Embryonic facial prominence (tissue), 1 donor: ENCODE measurements around the gene SEPTIN1.

Experiments
- DNase-seq: peaks from one replicate; pipeline ENCODE4 v3.0.0-alpha.2; 2016; ENCODE audit errors: extremely low spot score

The SEPTIN1 gene

GRCh38 chr16:30377050-30377811 lies 5.1 kb downstream of the SEPTIN1 start:
- DNase-seq, result no peak

- no peak for DNase-seq
Measured at GRCh38 chr16:30376461-30376902, 5.9 kb downstream of the SEPTIN1 start.

DNA sequence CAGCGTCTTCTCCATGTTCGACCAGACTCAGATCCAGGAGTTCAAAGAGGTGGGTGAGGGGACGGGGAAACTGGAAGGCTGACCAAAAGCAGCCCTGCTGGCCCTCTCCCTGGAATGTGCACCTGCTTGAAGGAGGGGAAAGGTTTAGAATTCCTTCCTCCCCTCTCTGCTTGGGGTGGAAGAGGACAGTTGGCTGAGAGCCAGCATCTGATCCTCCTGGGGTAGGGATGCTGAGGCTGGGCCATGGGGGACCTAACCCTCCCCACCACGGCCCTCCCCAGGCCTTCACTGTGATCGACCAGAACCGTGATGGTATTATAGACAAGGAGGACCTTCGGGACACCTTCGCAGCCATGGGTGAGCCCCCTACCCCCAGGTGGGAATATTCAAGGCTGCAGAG lies 6.5 kb downstream of the SEPTIN1 start:
- no peak for DNase-seq

DNA sequence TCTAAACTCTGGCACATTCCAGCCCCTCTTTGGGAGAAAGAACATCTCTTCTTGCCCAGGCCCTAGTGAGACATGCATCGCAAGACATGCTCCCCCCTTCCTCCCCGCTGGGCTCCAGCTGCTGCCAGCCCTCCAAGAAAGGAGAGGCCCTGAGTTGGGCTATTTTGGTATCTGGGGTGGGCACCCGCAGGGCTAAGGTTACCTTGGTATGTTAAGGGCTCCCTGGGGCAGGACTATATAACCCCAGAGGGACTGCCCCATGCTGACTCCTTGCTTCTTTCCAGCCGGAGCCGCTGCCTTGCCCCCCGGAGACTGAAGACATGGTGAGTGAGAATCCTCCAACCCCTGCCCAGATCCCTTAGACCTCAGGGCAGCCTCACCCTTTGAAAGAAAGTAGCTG lies 7.8 kb downstream of the SEPTIN1 start, which contains the start of gene MYL11:
TSS of gene MYL11 (plus strand) at position 265 of the 400 bp plus-strand sequence. CDS start at position 321, 56 bp downstream.
- no peak for DNase-seq

DNA sequence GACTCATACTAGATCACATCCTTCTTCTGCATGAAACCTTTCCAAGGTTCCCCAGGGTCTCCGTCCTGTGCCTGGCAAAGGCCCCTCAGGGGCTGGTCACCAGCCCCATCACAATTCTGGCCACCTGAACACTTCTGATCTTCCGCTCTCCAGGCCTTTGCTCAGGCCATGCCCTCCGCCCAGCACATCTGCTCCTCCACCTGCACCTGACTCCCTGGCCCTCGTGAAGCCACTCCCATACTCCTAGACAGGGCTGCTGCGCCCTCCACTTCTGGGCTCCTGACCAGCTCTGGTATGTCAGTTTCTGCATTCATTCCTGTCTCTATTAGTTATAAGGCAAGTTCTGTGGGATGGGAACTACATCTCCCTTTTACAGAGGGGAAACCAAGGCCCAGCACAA lies 9.6 kb downstream of the SEPTIN1 start:
- DNase-seq, result no peak

GRCh38 chr16:30372038-30372712 lies 10.2 kb downstream of the SEPTIN1 start:
- no peak for DNase-seq

- no peak for DNase-seq
Measured at GRCh38 chr16:30371248-30371816, 11.0 kb downstream of the SEPTIN1 start.

- DNase-seq, result peak; percentile 100
Measured at GRCh38 chr16:30370456-30371247, 11.7 kb downstream of the SEPTIN1 start, which contains the start of gene TBC1D10B. Gene TBC1D10B (minus strand): TSS chr16:30370494. CDS start chr16:30370183, 311 bp downstream.

GRCh38 chr16:30369938-30370455 lies 12.4 kb downstream of the SEPTIN1 start:
- no peak for DNase-seq

DNA sequence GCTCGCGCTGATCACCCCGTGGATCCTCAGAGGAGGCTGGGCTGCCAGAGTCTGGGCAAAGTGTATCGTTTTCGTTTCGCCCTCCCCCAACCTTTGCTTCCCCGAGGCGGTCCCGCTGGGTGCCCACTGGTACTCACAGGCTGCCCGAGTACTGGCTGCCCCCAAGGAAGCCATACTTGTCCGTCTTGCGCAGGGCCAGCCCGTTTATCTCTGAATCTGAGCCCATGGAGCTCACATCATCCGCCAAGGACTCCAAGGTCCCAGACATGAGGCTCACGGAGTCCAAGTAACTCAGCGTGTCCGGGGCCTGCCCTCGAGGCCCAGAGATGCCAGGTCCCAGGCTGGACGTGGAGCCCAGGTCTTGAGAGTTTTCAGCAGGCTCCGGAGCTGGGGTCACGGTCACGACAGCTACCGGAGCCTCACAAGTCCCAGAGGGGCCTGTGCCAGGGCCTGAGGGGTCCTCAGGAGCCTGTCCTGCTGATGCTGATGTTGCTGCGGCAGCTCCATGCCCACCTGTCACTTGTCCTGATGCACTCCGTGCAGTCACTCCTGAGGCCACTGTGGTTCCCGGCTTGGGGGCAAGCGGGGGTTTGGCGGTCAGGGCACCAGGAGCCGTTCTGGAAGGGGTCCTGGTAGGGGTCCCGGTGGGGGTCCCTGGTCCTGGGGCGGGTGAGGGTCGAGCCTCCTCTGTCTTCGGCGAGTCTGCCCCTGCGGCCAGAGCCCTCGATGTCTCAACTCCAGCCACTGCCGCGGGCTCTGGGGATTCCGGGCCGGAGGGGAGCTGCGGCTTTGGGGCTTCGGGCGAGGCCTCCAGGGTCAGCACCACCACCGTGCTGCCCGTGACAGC lies 13.0 kb downstream of the SEPTIN1 start:
- no peak for DNase-seq

DNA sequence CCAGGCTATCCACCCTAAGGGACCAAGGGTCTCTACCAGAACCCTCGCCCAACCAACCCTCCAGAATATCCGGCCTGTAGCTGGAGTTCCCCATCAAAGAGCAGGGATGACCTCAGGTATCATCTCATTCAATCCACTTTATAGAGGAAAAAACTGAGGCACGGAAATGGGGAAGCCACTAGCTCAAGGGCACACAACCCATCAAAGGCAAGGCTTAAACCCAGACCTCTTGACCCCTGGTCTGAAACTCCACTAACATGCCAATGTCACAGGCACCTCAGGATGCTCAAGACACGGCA lies 13.6 kb downstream of the SEPTIN1 start:
- DNase-seq, result no peak

DNA sequence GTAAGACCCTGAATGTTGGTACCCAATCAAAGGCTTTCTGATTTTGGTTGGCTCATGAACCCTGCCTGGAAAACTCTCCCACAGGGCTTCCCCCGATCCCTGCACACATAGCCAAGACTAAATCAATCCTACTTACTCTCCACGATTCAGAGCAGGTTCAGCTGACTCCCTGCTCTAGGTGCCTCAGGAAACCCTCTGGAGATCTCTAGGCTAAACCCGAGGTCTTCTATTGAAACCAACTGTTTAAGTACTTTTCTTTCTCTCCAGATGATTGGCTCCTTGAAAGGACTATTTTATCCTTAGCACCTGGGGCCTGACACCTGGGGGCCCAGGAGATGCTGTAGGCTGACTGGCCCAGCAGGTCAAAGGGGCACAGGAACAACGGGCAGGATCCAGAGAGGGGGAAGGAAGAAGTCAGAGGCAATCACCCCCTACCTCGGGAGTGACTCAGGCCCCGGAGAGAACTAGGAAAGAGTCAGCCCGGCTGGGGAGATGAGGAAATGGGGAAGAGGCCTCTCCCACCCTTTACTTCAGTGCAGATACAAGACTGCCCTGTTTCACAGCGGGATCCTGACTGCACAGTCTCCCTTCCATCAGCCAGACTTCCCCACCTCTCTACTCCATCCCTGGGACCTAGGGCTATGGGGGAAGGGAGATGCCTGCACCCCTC lies 14.1 kb downstream of the SEPTIN1 start:
- DNase-seq, result no peak

DNA sequence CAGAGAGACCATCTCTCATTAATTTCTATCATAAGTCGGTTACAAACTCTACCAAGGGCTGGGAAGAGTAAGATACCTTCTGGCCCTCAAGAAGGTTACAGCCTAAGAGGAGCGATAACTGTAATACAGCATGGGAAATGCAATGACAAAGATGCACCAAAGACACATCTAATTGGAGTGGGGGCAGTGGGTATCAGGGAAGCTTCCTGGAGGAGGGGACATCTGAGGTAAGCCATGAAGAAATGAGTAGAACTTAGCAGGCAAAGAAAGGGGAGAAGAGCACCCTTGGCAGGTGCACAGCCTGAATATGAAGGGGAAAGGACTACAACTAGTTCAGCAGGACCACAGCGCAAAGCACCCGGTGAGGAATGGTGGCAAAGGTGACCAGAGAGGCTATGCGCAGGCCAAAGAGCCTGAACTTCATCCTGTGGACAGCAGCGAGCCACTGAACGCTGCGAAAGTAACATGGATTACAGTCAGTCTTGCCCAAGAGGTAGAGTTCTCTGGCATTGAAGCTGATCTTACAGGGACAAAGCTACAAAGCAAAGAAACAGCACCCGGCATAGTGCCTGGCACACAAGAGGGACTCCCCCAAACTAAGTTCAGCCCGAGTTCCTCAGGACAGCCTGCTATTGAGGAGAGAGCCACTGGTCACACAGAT lies 14.9 kb downstream of the SEPTIN1 start:
- no peak for DNase-seq

DNA sequence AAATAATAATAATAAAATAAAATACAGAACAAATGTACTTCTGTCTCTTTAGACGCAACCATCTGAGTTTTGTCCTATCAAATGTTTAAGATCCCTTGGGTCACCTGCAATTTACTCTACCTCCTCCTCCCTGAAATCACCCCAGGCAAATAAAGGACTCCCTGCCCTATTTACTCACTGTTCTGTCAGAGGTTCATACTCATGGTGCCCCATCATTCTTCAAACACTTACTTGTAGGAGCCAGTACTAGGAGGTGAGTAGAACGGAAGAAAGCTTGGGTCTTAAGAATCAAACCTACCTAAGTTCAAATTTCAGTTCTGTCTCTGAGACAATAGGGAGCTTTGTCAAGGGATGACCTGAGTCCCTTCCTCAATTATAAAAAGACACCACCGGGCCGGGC lies 15.8 kb downstream of the SEPTIN1 start:
- DNase-seq, result no peak

DNA sequence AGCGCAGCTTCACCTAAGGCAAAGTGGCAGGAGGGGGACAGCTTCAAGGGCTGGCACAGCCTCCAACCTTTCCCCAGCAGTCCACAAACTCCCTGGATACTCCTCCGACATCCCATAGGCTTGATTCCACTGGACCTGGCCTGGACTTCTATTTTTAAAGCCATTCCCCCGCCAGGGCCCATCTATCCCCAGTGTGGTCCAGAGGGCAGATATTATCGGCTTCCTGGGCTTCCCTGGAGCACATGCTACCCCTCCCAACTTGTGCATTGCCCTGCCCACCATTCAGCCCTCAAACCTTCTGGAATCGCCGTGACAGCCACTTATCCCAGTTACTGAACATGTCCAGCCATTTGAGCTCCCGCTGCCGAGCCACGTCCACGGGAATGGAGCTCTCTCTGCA lies 17.2 kb downstream of the SEPTIN1 start:
- DNase-seq, result no peak

- DNase-seq, result no peak
Measured at GRCh38 chr16:30361180-30361579, 21.2 kb downstream of the SEPTIN1 start.

- DNase-seq, result no peak
Measured at GRCh38 chr16:30359871-30360170, 22.5 kb downstream of the SEPTIN1 start.

GRCh38 chr16:30358990-30359870 lies 23.1 kb downstream of the SEPTIN1 start:
- DNase-seq, result no peak

GRCh38 chr16:30358577-30358936 lies 23.8 kb downstream of the SEPTIN1 start:
- no peak for DNase-seq
